Endothelial cell of umbilical vein (primary cell): Measurements from ENCODE around the gene DGKH. TPM values are rescaled to one million over a fixed set of nuclear protein-coding genes. Genes with fewer than 3 reads are reported as not detected.

ENCODE experiments used
- BruUV-seq: library from RNA; stranded (reverse); fragments of 400-500 nt; replicated peaks from 2 replicates; lab custom pipeline; 2021; lab: Mats Ljungman, UMichigan
- CTCF ChIA-PET: fragments of 300-600, 350-600 bp; sonication (Branson Sonifier 250); formaldehyde crosslinking; loops from one replicate; lab custom pipeline; 2021; ENCODE audit warnings: antibody characterized with exemption, inconsistent platforms; lab: Charles Lee
- POLR2A ChIA-PET: fragments of 300-600, 350-600 bp; sonication (Branson Sonifier 250); formaldehyde crosslinking; loops from one replicate; lab custom pipeline; 2021; ENCODE audit warnings: antibody characterized with exemption, inconsistent platforms; lab: Charles Lee
- DNase-seq: peaks from one replicate; pipeline ENCODE4 v3.0.0-alpha.2; 2011; ENCODE audit warnings: low read depth, low spot score
- FAIRE-seq: peaks from 2 replicates; lab custom pipeline; 2011; peaks lifted over from hg19 to GRCh38; lab: Jason Lieb, UNC
- H2AFZ ChIP-seq: 2 replicates; pipeline ENCODE4 v1.6.0; 2012; ENCODE audit warnings: low read depth, low read length, control low read depth, inconsistent platforms
- H3K27ac ChIP-seq: 2 replicates; pipeline ENCODE4 v1.5.1; 2011; ENCODE audit warnings: low read depth, mild to moderate bottlenecking, control low read depth, low read length, moderate library complexity; ENCODE audit not compliant: insufficient read depth
- H3K27me3 ChIP-seq, 2 experiments: 2 replicates each; pipeline versions ENCODE4 v1.6.0 to v1.6.1; 2011; ENCODE audit warnings: low read length in 2 of 2, mixed read lengths in 1 of 2; ENCODE audit not compliant: control insufficient read depth in 2 of 2, insufficient read depth in 2 of 2
- H3K36me3 ChIP-seq, 2 experiments: 2 replicates in 1 of 2; 3 replicates in 1 of 2; pipeline ENCODE4 v1.5.1; 2011; ENCODE audit warnings: low read length in 2 of 2, mild to moderate bottlenecking in 1 of 2, moderate library complexity in 1 of 2; ENCODE audit not compliant: control insufficient read depth in 2 of 2, insufficient read depth in 2 of 2; ENCODE audit errors: extremely low read depth in 1 of 2
- H3K4me1 ChIP-seq: 3 replicates; pipeline ENCODE4 v1.5.1; 2011; ENCODE audit warnings: mild to moderate bottlenecking, low read length; ENCODE audit not compliant: control insufficient read depth, insufficient read depth; ENCODE audit errors: extremely low read depth
- H3K4me2 ChIP-seq: 2 replicates; pipeline ENCODE4 v1.6.1; 2011; ENCODE audit warnings: low read length, control low read depth, mixed read lengths; ENCODE audit not compliant: insufficient read depth
- H3K4me3 ChIP-seq, 3 experiments: fragments of 200-600 bp in 1 of 3; sonication (generic), shearing (Covaris generic) in 1 of 3; replicated peaks in 1 of 3; 2 replicates each; pipeline ENCODE4 v1.5.1; 2011 to 2016; ENCODE audit warnings: control low read depth in 3 of 3, low read length in 3 of 3, mild to moderate bottlenecking in 2 of 3, inconsistent platforms in 1 of 3, low read depth in 1 of 3, moderate library complexity in 1 of 3; ENCODE audit not compliant: insufficient read depth in 1 of 3
- H3K79me2 ChIP-seq: 2 replicates; pipeline ENCODE4 v1.6.0; 2012; ENCODE audit warnings: low read length, inconsistent platforms; ENCODE audit not compliant: control insufficient read depth, insufficient read depth
- H3K9ac ChIP-seq: replicated peaks from 2 replicates; pipeline ENCODE3; 2011; ENCODE audit warnings: low read length, control low read depth; ENCODE audit not compliant: insufficient read depth; ENCODE audit errors: extremely low read depth
- H3K9me1 ChIP-seq: replicated peaks from 3 replicates; pipeline ENCODE4 v1.6.0; 2011; ENCODE audit warnings: mild to moderate bottlenecking, low read length; ENCODE audit not compliant: control insufficient read depth, insufficient read depth; ENCODE audit errors: extremely low read depth
- H3K9me3 ChIP-seq: replicated peaks from 2 replicates; pipeline ENCODE4 v1.5.1; 2012; ENCODE audit warnings: low read length, inconsistent platforms; ENCODE audit not compliant: control insufficient read depth, insufficient read depth
- H4K20me1 ChIP-seq: replicated peaks from 2 replicates; pipeline ENCODE3; 2011; ENCODE audit warnings: mild to moderate bottlenecking, low read length; ENCODE audit not compliant: control insufficient read depth, insufficient read depth; ENCODE audit errors: extremely low read depth
- CTCF ChIP-seq, 2 donors: IDR thresholded peaks; 1 replicate in 1 of 2; 2 replicates in 1 of 2; pipeline ENCODE4 v1.5.1; 2011; ENCODE audit warnings: low read length in 2 of 2, mild to moderate bottlenecking in 2 of 2, moderate library complexity in 2 of 2, control low read depth in 1 of 2, inconsistent platforms in 1 of 2, low read depth in 1 of 2; ENCODE audit not compliant: insufficient read depth in 1 of 2; ENCODE audit errors: extremely low read depth in 1 of 2
- EZH2 ChIP-seq: IDR thresholded peaks from 2 replicates; pipeline ENCODE4 v1.6.1; 2012; ENCODE audit warnings: borderline replicate concordance, low read depth, mild to moderate bottlenecking, moderate library complexity, low read length, inconsistent platforms; ENCODE audit not compliant: severe bottlenecking
- FOS ChIP-seq: IDR thresholded peaks from 2 replicates; pipeline ENCODE4 v1.6.1; 2011; ENCODE audit warnings: mild to moderate bottlenecking, low read length, moderate library complexity, borderline replicate concordance; ENCODE audit not compliant: insufficient read depth
- GATA2 ChIP-seq: IDR thresholded peaks from 2 replicates; pipeline ENCODE4 v1.7.0; 2011; ENCODE audit warnings: low read depth, mild to moderate bottlenecking, moderate library complexity, mixed read lengths, low read length; ENCODE audit not compliant: insufficient read length, insufficient read depth
- JUN ChIP-seq: IDR thresholded peaks from 2 replicates; pipeline ENCODE4 v1.6.1; 2011; ENCODE audit warnings: borderline replicate concordance, low read depth; ENCODE audit not compliant: insufficient read length, insufficient read depth
- MYC ChIP-seq: IDR thresholded peaks from one replicate; pipeline ENCODE4 v1.6.1; 2011; ENCODE audit warnings: mild to moderate bottlenecking, low read depth, low read length
- POLR2A ChIP-seq: IDR thresholded peaks from 2 replicates; pipeline ENCODE4 v1.6.1; 2012; ENCODE audit warnings: low read depth, mild to moderate bottlenecking, control low read depth, low read length
- POLR2AphosphoS5 ChIP-seq: IDR thresholded peaks from 2 replicates; pipeline ENCODE4 v1.6.1; 2012; ENCODE audit warnings: low read depth, mild to moderate bottlenecking, control low read depth, low read length, moderate library complexity; ENCODE audit not compliant: insufficient read depth
- dilution Hi-C: fragments of 300-500 bp; cut with MboI; formaldehyde crosslinking; loops from one replicate; pipeline ENCODE4 v1.15.0; 2019; ENCODE audit warnings: low sequenced_read_pairs; ENCODE audit not compliant: extremely low pct_ligation_motif_present
- intact Hi-C: fragments of 100-400 bp; cut with micrococcal nuclease; formaldehyde crosslinking; loops from one replicate; pipeline ENCODE4 v1.10.0; 2022
- polyA plus RNA-seq, 4 experiments: library from polyadenylated mRNA; depleted of rRNA in 3 of 4; stranded (reverse) in 3 of 4; unstranded in 1 of 4; fragments of >200 nt; gene quantifications; 2 replicates each; pipeline versions ENCODE4 v1.2.1 to v1.2.3, GENCODE V29; 2011 to 2012; ENCODE audit warnings: missing spikeins in 1 of 4
- total RNA-seq: library from RNA; stranded (reverse); gene quantifications from 2 replicates; pipeline ENCODE4 v1.2.3, GENCODE V29; 2021
- TF ChIP-seq, protein P1 (sequence below): IDR thresholded peaks from 2 replicates; pipeline ENCODE4 v1.6.1; 2011; ENCODE audit not compliant: insufficient read depth, insufficient read length

The DGKH gene
- total and polyA plus RNA-seq, 2 donors (not counting 3 experiments of a cell fraction or from before 2014, with no cell fraction given): 4.1 to 30.1 TPM

DNA sequence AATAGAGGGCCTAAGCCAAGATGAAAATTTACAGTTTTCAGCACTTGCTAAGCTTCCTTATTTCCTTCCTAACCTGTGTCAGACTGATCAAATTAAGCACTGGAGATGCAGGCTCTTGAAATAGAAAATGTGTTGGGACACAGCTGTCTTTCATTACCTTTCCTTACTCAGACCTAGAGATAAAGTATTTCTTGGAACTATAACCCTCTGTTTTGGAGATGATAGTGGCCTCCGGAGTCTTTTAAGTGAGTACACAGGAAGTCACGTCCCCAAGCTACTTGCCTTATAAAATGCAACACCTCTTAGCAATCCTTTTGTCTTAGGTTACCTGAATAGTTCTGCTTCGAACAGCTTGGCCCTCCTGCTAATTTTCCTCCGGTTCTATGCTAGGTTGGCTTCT lies 211.1 kb downstream of the DGKH start:
- TF ChIP-seq JUN: no peak
- FAIRE-seq: no peak
- no peak overlapping the region for H2AFZ ChIP-seq
- ChIA-PET CTCF (interaction anchor here (1.2 kb wide), 1 partner anchor 9 kb away, joined by 4 read pairs; no protein-coding TSS in a partner anchor), POLR2A (no interaction called here)
- intact Hi-C loops (no loop called here), dilution Hi-C loops (no loop called here)
- no peaks in the 10 kb centered on the region for H3K4me1 ChIP-seq
- no peaks in the 10 kb centered on the region for H3K36me3 ChIP-seq
- no peak overlapping the region for H3K9ac ChIP-seq
- BruUV-seq: no TSS peak
- no peak overlapping the region for H3K4me2 ChIP-seq
- H4K20me1 ChIP-seq: no peaks in the 10 kb centered on the region
- no peak overlapping the region for H3K27ac ChIP-seq
- no peak overlapping the region for H3K4me3 ChIP-seq
- H3K27me3 ChIP-seq: no peaks in the 10 kb centered on the region
- no peaks in the 10 kb centered on the region for H3K9me3 ChIP-seq
- no peaks in the 10 kb centered on the region for H3K9me1 ChIP-seq
- DNase-seq: no peak
- no peaks in the 10 kb centered on the region for H3K79me2 ChIP-seq

GRCh38 chr13:42260903-42261654 lies 212.6 kb downstream of the DGKH start:
- Histone ChIP-seq H3K9me3 (no peaks in the 10 kb centered on the region), H3K36me3 (no peaks in the 10 kb centered on the region), H3K9ac (no peak overlapping the region), H3K4me3 (no peak overlapping the region), H3K4me2 (no peak overlapping the region), H3K79me2 (no peaks in the 10 kb centered on the region), H2AFZ (no peak overlapping the region), H3K4me1 (peaks cover 3% of the 10 kb centered on the region), H4K20me1 (no peaks in the 10 kb centered on the region), H3K9me1 (no peaks in the 10 kb centered on the region), H3K27ac (no peak overlapping the region), H3K27me3 (no peaks in the 10 kb centered on the region)
- dilution Hi-C loops: no loop called here
- BruUV-seq: no TSS peak
- CTCF ChIA-PET: interaction anchor here (1.5 kb wide), 1 partner anchor 9 kb away, joined by 4 read pairs; no protein-coding TSS in a partner anchor
- DNase-seq: no peak
- intact Hi-C loops: no loop called here
- TF ChIP-seq GATA2 (no peak), FOS (no peak), CTCF (IDR thresholded peaks at IDR 0.05; ENCODE audit: extremely low read depth in 1 of 2, insufficient read depth in 1 of 2, low read depth in 1 of 2, low read length in 2 of 2) (no peak), MYC (no peak), EZH2 (no peak), JUN (no peak), POLR2A (no peak), POLR2AphosphoS5 (no peak)
- TF ChIP-seq, protein P1, sequence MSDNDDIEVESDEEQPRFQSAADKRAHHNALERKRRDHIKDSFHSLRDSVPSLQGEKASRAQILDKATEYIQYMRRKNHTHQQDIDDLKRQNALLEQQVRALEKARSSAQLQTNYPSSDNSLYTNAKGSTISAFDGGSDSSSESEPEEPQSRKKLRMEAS: no peak
- POLR2A ChIA-PET: no interaction called here
- no peak for FAIRE-seq
